NCI-H2107 treated with DMSO at 0.1 percent for 48 hours (cell line): Measurements from ENCODE around the gene DNAJA2.
"Not testable (repeated sequence)": the region's sequence is repeated elsewhere in the genome, so short reads cannot be mapped to it uniquely, and the experiment has no call there.

Experiments used
- DNase-seq: peaks from one replicate; lab custom pipeline; 2025; ENCODE audit not compliant: unreplicated experiment; lab: John Stamatoyannopoulos, UW

Gene DNAJA2

DNA sequence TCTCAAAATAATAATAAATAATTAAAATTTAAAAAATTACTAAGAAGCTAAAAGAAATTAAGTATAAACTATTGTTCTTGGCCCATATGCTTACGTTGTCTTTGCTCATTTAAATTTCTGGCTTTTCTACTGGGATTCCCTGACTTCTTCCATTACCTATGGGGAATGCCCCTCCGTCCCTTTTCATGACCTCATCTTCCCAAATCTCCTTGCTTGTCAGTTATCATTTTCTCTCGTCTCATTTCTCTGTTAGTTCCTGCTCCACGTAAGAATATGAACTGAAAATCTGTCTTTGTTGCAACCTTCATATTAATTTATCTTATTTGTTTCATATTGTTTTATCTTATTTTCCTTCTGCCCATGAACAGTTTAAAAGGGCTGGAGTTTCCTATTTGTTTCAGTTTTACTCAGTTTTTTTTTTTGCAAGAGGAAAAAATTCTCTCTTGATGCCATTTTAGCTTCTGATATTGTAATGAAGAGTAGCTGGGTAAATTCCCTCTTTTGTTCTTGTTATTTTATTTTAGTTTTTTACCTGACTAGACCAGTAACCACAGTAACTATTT, 2.5 kb upstream of the DNAJA2 start:
- no peak for DNase-seq

DNA sequence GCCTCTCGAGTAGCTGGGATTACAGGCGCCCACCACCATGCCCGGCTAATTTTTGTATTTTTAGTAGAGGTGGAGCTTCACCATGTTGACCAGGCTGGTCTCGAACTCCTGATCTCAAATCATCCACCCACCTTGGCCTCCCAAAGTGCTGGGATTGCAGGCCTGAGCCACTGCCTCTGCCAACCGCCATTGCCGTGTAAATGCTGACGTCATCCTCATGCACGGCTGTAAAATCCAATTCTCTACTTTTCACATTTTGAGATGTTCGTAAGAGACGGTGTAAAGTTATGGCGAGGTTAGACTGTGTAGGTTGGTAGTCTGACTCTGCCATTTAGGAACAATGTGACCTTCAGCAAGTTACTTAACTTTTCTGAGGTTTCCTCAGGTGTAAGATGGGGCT, 1.7 kb upstream of the DNAJA2 start:
- DNase-seq = no peak

DNA sequence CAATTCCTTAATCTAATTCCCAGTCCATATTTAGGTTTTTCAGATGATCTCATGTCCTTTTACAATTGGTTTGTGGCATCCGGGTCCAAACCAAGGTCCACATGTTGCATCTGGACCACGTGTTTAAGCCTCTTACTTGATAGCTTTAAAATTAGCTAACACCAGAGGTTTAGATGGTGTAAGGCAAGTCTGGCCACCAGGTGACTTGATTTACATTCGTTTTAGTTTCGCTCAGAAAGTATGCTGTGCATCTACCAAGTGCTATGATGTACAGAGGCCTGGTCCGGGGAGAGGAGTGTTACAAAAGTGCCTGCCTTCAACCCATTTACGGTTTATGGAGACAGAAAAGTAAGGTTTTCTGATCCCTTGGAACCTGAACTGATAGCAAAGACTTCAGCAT, 878 bp upstream of the DNAJA2 start:
- no peak for DNase-seq

DNA sequence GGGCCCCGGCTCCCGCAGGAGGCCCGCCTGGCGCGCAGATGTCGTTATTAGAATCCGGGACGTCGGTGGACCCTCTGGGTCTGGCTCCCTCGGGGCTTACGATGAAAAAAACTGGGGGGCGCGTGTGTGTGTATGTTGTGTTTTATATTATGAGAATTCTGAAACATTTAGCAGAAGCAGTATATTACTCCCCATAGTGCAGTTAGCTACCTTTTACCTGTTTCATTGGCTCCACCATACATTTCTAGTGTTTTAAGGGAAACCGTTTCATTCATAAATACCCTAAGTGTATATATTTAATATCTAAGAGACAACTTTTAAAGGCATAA, 486 bp upstream of the DNAJA2 start:
- DNase-seq = no peak

DNA sequence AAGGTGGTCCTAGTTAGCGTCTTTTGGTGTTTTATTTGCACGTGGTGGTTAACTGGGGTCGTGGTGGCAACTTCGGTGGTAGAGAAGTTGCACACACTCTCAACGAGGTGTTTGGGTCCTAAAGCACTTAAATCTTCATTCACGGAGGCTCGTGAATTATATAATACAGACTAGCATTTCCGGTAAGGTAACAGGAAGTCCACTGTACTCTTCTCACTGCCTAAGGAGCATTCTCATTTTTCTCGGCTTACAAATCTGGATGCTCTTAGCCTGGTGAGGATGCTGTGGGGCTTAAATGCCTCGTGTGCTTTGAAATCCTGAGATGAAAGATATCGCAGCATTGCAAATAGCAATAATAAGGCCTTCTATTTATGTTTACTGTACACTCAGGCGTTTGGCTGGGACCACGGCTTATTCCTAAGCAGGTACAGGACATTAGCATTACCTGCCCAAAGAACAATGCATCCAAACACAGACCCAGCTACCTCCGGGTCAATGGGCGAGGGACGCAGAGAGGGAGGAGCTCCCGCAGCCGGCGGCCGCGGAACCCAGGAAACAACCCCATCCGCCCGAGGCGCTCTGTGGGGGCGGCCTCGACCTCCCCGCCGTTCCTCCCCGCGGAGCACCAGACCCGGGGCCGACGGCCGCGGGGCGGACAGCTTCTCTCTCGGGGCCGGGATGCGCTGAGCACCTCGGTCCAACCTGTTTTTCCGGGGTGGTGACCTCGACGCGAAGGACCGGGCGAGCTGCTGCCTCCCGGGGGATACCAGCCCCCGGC, 856 bp downstream of the DNAJA2 start:
- peak; percentile 45 for DNase-seq

DNA sequence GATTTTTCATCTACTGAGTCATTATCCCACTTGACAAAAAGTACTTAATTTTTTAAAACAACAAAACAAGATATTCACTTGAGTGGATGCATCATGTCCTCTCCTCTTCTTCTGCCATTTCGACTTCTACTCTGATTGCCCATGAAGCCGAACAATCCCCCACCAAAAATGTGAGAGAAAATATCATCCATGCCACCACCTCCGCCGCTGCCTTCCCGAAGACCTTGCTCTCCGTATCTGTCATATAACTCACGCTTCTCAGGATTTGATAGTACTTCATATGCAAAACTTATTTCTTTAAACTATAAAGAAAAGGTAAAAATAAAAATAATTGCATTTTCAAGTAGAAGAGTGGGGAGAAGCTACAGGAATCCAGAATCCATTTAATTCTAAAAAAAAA, 2.2 kb downstream of the DNAJA2 start:
- no peak for DNase-seq

DNA sequence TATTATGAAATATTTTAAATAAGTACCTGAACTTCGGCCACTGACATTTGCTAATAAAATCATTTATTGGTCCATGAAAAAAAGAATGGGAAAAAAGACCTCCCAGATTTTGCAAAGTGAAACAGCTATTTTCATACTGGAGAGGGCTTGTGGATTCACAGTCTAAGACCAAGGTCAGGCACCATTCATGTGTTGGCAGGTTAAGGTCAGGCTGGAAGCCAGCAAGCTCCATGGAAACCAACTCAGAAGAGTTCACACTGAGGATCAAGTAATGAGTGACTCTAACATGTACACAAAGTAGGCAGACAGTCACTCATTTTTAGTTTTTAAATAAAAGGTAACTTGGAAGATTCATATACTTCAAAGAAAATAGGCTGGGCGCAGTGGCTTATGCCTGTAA, 3.4 kb downstream of the DNAJA2 start:
- no peak for DNase-seq

DNA sequence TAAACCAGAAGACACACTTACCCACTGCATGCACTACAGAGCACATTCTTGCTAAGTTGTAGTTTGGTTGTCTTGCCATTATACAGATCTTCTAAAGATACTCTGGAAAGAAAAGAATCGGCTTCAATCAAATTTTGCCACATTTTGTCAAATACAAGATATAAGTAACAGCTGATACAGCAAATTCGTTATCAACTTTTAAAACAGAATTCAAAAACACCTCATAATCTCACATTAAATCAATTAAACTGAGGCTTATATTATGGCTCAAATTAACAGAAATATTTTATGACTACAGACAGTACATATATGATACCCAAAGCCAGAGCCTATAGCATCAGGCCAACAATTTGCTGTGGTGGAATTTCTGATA, 5.4 kb downstream of the DNAJA2 start:
- DNase-seq = no peak

DNA sequence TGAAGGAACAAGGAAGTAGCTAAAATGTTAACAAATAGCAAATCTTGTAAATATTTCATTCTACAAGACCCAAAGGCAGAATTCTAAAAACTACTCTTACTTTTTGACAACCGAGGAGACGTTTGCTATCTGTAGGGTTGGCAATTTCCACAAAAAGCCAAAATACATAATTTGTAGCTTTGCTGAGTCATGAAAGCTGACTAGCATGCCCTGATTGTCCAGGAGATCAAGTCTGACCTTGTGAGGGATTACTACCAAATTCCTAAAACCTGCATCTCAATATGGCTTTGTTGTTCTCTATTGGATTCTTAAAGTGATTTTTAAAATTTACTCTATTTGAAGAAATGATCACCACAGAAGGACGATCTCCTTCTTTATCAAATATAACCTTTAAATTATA, 10.8 kb downstream of the DNAJA2 start:
- DNase-seq = no peak

DNA sequence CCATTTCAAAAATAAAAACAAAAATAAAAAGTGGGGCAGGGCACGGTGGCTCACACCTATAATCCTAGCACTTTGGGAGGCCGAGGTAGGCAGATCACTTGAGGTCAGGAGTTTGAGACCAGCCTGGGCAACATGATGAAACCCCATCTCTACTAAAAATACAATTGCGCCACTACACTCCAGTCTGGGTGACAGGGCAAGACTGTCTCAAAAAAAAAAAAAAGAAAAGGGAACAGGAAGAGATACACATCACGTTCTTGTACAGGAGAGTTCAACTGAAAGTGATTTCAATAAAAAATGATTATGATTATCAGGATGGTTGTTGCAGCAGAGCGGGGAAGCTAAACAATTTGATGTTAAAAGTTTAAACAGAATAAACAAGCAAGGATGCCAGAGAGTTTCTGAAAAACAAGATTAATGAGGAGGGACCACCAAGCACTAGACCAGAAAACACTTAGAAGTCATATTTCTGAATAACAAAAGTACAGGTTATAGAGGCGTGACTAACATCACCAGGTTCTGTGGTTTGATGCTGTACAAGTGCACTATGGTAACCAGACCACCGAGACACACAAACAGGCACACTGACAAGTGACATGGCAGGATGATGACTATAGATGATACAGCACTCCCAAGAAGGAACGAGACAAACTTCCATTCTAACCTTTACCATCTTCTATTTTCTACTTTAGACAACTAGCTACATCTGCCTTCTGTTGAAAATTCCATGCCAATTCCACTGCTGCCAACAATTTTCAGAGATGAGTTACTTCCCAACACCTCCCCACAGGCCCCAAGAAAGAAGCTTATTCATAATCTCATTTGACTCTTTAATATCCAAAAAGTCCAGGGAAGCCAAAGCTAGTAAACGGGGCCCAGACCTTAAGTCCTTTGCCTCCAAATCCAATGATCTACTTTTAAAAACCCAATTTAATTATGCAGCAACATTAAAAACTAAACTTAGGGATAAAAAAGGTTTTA, 11.8 kb downstream of the DNAJA2 start:
- DNase-seq = no peak

DNA sequence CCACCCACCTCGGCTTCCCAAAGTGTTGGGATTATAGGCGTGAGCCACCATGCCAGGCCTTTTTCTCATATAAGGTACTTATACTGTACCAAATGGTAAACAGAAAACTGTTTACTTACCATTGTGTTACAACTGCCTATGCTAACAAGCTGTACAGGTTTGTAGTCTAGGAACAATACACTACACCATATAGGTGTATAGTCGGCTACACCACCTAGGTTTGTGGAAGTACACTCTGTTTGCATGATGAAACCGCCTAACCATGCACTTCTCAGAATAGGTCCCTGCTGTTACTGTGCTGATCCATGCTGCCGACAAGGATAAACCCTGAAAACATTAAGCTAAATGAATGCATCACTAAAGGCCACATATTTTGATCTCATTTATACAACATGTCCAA, 18.9 kb downstream of the DNAJA2 start:
- DNase-seq = no peak

DNA sequence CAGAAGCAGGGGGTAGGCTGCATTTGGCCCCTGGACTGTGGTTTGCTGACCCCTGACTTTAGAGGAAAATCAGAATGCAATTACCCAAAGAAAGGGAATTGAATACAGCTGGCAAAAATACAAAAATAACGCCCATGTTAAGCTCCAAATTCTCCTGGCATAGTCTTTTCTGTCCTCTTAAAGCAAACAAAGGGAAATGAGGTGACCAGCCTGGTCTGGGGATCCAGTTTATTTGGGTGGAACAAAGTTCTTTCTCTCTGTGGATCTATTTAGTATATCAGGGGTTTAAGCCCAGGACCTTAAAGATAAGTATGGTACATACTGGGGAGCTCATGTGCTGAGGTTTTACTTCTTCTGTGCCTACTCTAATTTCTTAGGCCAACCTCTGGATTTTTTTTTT, 23.5 kb downstream of the DNAJA2 start:
- DNase-seq = no peak

DNA sequence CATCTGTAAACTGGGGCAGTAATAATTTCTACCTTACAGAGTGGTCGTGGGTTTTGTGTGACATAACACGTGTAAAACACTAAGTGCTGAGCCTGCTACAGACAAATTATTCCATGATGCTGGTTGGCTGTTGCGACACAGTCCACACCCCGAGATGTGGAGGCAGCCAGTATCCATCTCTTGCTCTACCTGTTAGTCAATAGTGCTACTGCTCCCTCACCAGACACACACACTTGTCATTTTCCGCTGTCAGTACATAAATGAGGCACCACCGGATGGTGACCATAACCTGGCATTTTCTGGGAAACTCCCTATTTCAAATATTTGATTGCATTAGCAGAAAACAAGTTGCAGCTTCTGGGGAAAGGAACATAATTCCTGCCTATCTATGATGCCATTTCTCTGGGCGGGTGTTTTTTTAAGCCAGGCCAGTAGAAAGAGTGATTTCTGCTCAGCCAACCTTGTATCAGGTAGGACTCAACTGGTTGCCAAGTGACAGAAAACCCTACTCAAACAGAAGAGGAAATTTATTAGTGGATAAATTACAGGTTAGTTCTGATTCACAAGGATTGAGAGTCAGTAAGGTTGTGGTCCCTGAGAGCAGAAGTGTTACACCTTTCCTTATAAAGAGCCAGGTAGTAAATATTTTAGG, 24.1 kb downstream of the DNAJA2 start:
- no peak for DNase-seq

DNA sequence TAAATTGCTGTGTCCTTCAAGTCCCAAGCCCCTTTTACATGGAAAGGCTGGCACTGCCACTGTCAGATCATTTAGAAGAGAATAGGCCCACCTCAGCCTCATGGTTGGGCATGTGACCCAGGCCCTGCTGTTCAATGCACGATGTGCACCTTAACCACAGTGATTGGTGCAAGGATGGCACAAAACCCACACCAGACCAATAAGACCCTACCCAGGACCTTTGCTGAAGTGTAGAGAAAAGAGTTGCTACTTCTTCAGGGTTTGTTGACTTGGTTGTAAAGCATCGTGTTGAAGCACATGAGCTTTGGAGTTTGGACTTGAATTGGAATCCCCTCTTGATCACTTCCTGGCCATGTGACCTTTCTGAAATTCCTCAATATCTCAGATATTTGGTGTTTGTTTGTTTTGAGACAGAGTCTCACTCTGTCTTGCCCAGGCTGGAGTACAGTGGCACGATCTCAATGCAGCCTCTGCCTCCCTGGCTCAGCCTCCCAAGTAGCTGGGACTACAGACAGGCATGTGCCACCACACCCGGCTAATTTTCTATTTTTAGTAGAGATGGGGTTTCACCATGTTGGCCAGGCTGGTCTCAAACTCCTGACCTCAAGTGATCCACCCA, 24.8 kb downstream of the DNAJA2 start:
- DNase-seq = no peak

DNA sequence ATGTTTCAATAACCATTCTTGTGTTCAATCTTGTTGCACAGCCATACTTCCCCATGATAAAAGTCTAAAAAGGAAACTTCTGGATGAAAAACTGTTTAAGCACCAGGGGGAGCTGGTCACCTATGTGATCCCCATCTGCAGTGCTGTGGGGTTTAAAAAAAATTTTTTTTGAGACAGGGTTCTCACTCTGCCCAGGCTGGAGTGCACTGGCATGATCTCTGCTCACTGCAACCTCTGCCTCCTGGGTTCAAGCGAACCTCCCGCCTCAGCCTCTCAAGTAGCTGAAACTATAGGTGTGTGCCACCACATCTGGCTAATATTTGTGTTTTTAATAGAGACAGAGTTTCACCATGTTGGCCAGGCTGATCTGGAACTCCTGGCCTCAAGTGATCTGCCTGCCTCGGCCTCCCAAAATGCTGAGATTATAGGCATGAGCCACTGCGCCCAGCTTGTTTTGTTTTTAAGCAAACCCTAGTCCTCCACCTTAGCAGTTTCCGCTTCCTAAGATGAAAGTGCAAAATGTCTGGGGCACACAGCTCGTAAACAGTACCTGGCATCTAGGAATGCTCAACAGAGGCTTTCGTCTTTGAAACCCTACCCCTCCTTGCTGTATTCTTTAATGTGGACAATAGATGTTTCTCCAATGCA, 25.4 kb downstream of the DNAJA2 start:
- DNase-seq = peak; percentile 33

DNA sequence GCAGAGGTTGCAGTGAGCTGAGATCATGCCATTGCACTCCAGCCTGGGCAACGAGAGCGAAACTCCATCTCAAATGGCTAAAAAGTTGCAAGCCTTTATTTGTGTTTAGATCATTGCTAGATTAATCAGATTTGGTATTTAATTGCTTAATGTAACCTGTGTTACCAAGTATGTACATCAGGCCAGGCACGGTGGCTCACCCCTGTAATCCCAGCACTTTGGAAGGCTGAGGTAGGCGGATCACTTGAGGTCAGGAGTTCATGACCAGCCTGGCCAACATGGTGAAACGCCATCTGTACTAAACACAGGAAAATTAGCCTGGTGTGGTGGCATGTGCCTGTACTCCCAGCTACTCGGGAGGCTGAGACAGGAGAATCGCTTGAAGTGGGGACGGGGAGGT, 28.8 kb downstream of the DNAJA2 start:
- DNase-seq = not testable (repeated sequence)

DNA sequence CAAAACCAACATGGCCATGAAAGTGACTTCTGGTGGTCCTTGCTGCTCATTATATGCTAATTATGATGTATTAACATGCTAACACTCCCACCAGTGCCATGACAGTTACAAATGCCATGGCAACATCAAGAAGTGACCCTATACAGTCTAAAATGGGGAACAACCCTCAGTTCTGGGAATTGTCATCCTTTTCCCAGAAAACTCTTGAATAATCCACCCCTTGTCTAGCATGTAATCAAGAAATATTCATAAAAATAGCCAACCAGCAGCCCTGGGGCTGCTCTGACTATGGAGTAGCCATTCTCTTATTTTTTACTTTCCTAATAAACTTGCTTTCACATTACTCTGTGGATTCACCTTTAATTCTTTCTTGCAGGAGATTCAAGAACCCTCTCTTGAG, 35.9 kb downstream of the DNAJA2 start:
- no peak for DNase-seq

DNA sequence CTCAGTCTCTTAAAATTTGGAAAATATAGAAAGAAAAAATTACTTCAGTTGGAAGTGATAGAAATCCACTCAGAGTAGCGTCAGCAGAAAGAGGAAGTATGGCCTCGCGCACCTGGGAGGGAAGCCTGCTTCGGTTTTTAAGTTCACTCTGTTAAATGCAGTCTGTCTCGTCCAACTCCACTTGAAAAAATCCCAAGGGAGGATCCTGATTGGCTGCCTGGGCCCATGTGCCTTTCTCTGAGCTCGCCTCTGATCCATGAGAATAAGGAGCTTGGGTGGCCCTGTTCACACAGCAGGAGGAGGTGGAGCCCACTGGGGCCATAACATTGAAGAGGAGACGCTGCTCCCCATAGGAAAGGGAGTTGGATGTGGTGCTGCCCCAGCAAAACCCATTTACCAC, 40.7 kb downstream of the DNAJA2 start:
- peak; percentile 75 for DNase-seq

DNA sequence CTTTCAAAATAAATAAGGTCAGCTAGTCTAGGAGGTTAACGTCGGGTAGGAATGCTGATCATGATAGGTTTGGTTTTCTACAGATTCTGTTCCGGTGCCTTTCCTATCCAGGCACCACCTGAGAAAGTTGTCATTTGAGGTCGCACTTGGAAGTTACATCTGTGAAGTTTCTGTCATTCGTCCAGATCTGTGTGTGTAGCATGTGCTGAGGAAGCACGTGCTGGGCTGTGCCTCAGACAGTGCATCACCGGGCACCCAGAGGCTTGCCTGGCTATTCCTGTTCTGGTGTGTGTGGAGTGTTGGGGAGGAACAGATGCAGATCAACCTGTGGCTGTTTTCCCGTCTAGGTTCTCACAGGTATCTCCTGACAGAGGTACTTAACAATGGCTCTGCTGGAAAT, 42.6 kb downstream of the DNAJA2 start:
- DNase-seq = no peak
